Prostate gland (tissue), 2 donors: ENCODE results near the gene FOXI1. TPM values are rescaled to one million over a fixed set of nuclear protein-coding genes. Genes with fewer than 3 reads are reported as not detected.

Source experiments
- DNase-seq: peaks from one replicate; pipeline ENCODE4 v3.0.0-alpha.2; 2019; ENCODE audit warnings: low spot score
- H3K27ac ChIP-seq, 2 donors: fragments of 200-600 bp; sonication (generic); 2 replicates each; pipeline ENCODE4 v1.5.1; 2017 to 2019
- H3K27me3 ChIP-seq: fragments of 200-600 bp; sonication (generic); replicated peaks from 2 replicates; pipeline ENCODE4 v1.5.1; 2019; ENCODE audit not compliant: insufficient read depth
- H3K36me3 ChIP-seq, 2 donors: fragments of 200-600 bp; sonication (generic); 1 replicate in 1 of 2; 2 replicates in 1 of 2; pipeline versions ENCODE4 v1.5.1 to v1.8.1; 2017 to 2019
- H3K4me1 ChIP-seq: fragments of 200-600 bp; sonication (generic); replicated peaks from 2 replicates; pipeline ENCODE4 v1.5.1; 2019
- H3K4me3 ChIP-seq, 2 donors: fragments of 200-600 bp; sonication (generic); 2 replicates each; pipeline ENCODE4 v1.5.1; 2017 to 2019
- H3K9me3 ChIP-seq: fragments of 200-600 bp; sonication (generic); 2 replicates; pipeline ENCODE4 v1.5.1; 2017
- POLR2A ChIP-seq: fragments of 450-650 bp; IDR thresholded peaks from one replicate; pipeline ENCODE4 v1.6.1; 2016; ENCODE audit warnings: antibody characterized with exemption, mild to moderate bottlenecking
- POLR2AphosphoS5 ChIP-seq: sonication (generic); formaldehyde crosslinking; IDR thresholded peaks from one replicate; pipeline ENCODE4 v1.6.1; 2017; ENCODE audit warnings: antibody characterized with exemption
- WGBS: methylation state at CpG from one replicate; pipeline ENCODE4 v1.1.5; 2018; 5-methylcytosine and 5-hydroxymethylcytosine counted together
- intact Hi-C: fragments of 100-400 bp; cut with DNase I; formaldehyde crosslinking; loops from one replicate; pipeline ENCODE4 v1.14.2; 2022
- total RNA-seq, 2 donors: library from RNA; depleted of rRNA; stranded (reverse); fragments of >200 nt; gene quantifications; one replicate each; pipeline ENCODE4 v1.1.0, GENCODE V29; 2016
- TF ChIP-seq, protein P1 (sequence below), 4 experiments: fragments of 200-600 bp in 2 of 4; fragments of 450-650 bp in 2 of 4; sonication (generic) in 2 of 4; IDR thresholded peaks; 1 replicate in 3 of 4; 2 replicates in 1 of 4; pipeline ENCODE4 v1.5.1; 2016 to 2019; ENCODE audit warnings: antibody characterized with exemption in 4 of 4, mild to moderate bottlenecking in 2 of 4, moderate library complexity in 2 of 4

FOXI1 gene
- total RNA-seq, 2 donors from 2014 or later = 1.2 TPM; not detected in 1

DNA sequence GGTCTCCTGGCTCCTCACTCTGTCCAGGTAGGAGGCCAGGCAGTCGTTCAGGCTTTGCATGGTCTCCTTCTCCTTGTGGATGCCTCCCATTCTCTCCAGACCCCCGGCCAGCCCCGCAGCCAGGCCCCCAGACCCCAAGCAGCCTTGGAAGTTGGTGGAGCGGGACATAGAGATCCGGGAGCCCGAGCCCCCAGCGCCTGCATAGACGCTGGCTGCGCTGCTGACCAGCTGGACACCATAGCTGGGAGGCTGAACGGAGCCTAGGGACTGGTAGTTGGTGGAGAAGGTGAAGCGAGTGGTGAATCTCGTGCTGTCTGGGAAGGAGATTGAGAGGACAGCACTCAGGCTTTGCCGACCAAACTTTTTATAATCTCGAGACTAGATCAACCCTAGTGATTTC, 35.9 kb downstream of the FOXI1 start:
- intact Hi-C loops = no loop called here

DNA sequence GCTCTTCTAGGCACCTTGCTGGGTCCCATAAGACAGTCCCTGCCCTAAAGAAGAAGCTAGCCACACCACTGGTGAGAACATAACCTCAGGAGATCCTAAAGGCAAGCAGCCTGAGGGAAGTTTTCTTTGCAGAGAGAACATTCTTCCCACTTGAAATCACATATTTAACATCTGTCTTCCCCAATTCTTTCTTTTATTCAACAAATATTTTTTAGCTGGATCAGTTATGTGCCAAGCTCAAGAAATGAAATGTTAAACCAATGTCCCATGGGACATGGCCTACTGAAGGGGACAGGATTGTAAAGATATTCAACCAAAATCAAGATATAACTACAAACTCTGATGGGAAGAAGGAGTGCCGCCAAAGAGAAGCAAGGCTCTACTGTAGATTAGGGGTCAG, 36.5 kb downstream of the FOXI1 start:
- WGBS = 87% methylated on average over 1 of the region's 1 CpG
- no peak overlapping the region for H3K4me3 ChIP-seq
- H3K27me3 ChIP-seq = no peaks in the 10 kb centered on the region
- no peak for DNase-seq
- intact Hi-C loops = no loop called here
- no peak overlapping the region for H3K27ac ChIP-seq
- no peak for TF ChIP-seq POLR2AphosphoS5
- TF ChIP-seq, protein P1, sequence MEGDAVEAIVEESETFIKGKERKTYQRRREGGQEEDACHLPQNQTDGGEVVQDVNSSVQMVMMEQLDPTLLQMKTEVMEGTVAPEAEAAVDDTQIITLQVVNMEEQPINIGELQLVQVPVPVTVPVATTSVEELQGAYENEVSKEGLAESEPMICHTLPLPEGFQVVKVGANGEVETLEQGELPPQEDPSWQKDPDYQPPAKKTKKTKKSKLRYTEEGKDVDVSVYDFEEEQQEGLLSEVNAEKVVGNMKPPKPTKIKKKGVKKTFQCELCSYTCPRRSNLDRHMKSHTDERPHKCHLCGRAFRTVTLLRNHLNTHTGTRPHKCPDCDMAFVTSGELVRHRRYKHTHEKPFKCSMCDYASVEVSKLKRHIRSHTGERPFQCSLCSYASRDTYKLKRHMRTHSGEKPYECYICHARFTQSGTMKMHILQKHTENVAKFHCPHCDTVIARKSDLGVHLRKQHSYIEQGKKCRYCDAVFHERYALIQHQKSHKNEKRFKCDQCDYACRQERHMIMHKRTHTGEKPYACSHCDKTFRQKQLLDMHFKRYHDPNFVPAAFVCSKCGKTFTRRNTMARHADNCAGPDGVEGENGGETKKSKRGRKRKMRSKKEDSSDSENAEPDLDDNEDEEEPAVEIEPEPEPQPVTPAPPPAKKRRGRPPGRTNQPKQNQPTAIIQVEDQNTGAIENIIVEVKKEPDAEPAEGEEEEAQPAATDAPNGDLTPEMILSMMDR (IDR thresholded peaks at IDR 0.05) = no peak
- no peak for TF ChIP-seq POLR2A
- H3K4me1 ChIP-seq = no peaks in the 10 kb centered on the region
- H3K9me3 ChIP-seq = no peaks in the 10 kb centered on the region
- no peaks in the 10 kb centered on the region for H3K36me3 ChIP-seq

More for the DNA sequence above, 35.9 kb downstream of the FOXI1 start:
- Histone ChIP-seq H3K4me3 (no peak overlapping the region), H3K27ac (no peak overlapping the region), H3K4me1 (no peaks in the 10 kb centered on the region), H3K9me3 (no peaks in the 10 kb centered on the region), H3K36me3 (no peaks in the 10 kb centered on the region), H3K27me3 (no peaks in the 10 kb centered on the region)
- WGBS = 93% methylated on average over 14 of the region's 14 CpGs
- no peak for DNase-seq
- TF ChIP-seq, protein P1 (IDR thresholded peaks at IDR 0.05) = no peak
- TF ChIP-seq POLR2AphosphoS5 (no peak), POLR2A (no peak)

DNA sequence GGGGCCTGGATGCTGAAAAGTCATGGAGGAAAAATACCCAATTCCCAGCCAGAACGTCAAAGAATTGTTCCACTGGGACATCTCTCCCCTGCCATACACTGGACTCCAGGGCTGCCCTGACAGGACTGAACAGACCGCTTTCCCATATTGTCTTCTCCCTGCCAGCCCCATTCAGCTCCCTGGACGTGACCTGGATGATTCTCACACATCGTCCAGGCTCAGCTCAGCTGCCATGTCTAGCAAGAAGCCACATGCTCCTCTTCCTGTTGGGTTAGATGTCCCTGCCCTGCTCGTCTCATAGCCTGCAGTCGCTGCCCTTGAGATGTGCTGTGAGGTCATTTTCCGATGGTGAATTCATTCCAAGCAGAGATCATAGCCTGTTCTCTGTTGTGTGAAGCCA, 37.4 kb downstream of the FOXI1 start:
- H3K27ac ChIP-seq = no peak overlapping the region
- 84% methylated on average over 7 of the region's 7 CpGs for whole genome bisulfite sequencing
- intact Hi-C loops = no loop called here
- no peaks in the 10 kb centered on the region for H3K27me3 ChIP-seq
- TF ChIP-seq, protein P1 (IDR thresholded peaks at IDR 0.05) = no peak
- TF ChIP-seq POLR2A (no peak), POLR2AphosphoS5 (no peak)
- no peaks in the 10 kb centered on the region for H3K36me3 ChIP-seq
- no peak overlapping the region for H3K4me3 ChIP-seq
- no peaks in the 10 kb centered on the region for H3K9me3 ChIP-seq
- DNase-seq = no peak
- no peaks in the 10 kb centered on the region for H3K4me1 ChIP-seq

DNA sequence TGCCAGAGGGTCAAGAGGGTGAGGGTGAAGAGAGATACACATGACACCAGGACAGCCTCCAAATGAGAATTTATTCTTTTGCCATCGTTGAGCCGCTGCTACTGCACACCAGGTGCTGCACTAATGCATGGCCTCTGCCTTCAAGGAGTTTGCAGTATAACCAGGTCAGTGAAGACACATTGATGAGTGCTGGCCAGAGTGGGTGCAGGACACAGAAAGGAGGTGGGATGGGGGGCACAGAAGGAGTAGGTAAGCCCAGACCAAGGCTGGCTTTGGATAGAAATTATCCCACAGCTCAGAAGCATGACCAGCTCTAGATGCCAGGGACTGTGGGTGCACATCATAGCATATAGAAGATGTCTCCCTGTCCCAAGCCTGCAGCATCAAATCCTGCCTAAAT, 38.0 kb downstream of the FOXI1 start:
- no peak for DNase-seq
- intact Hi-C loops = no loop called here
- H3K4me1 ChIP-seq = no peaks in the 10 kb centered on the region
- H3K9me3 ChIP-seq = no peaks in the 10 kb centered on the region
- TF ChIP-seq POLR2AphosphoS5 (no peak), POLR2A (no peak)
- TF ChIP-seq, protein P1 (IDR thresholded peaks at IDR 0.05) = no peak
- H3K36me3 ChIP-seq = no peaks in the 10 kb centered on the region
- H3K4me3 ChIP-seq = no peak overlapping the region
- H3K27ac ChIP-seq = no peak overlapping the region
- H3K27me3 ChIP-seq = no peaks in the 10 kb centered on the region
- WGBS = 88% methylated on average over 2 of the region's 2 CpGs

DNA sequence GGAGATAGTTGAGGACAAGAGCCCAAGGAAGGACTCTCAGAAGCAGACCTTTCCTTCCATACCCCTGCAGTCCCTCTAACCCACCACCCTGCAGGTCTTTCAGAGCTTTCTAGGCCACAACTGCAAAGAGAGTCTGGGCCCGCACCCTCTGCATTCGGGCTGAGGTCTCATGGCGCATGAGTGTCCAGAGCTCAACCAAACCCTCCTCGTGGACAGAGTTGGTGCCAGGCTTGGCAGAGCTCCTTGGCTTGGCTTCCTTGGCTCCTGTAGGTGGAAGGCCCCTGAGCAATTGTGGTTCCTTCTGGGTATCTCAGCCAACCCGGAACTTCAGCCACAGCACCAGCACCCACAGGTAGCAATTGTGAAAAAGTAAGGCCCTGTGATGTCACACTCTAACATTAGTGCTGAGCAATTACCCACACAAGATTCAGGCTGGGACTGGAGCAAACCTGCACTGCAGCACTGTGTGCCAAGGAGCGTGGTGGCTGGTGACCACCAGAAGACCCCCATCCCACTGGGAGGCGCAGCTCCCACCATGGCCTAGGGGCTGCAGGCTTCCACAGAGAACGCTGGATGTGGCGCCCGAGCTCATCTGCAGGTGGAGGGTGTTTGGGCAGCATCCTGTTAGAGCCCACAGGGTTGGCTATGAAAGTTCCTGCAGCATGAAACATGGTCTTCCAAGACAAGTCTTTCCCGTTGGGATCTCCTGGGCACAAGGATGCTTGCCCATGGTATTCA, 38.8 kb downstream of the FOXI1 start:
- Histone ChIP-seq H3K4me3 (no peak overlapping the region), H3K4me1 (no peaks in the 10 kb centered on the region), H3K27me3 (no peaks in the 10 kb centered on the region), H3K36me3 (no peaks in the 10 kb centered on the region), H3K27ac (no peak overlapping the region), H3K9me3 (no peaks in the 10 kb centered on the region)
- TF ChIP-seq, protein P1 (IDR thresholded peaks at IDR 0.05) = no peak
- TF ChIP-seq POLR2A (no peak), POLR2AphosphoS5 (peak; percentile 13)
- intact Hi-C loops = no loop called here
- WGBS = 82% methylated on average over 11 of the region's 11 CpGs
- peak; percentile 28 for DNase-seq
